Fibroblast of lung (primary cell): Measurements from ENCODE around the gene SUPT4H1. TPM values are rescaled to one million over a fixed set of nuclear protein-coding genes. Genes with fewer than 3 reads are reported as not detected.

Experiments
- DNase-seq, 2 donors: peaks; one replicate each; pipeline versions ENCODE4 v3.0.0 to v3.0.0-alpha.2; 2010; ENCODE audit warnings: low read depth in 2 of 2
- H2AFZ ChIP-seq: 2 replicates; pipeline ENCODE4 v1.5.1; 2012; ENCODE audit warnings: low read length, control low read depth, inconsistent platforms
- H3K27ac ChIP-seq: 2 replicates; pipeline ENCODE4 v1.5.1; 2011; ENCODE audit warnings: low read length, control low read depth; ENCODE audit not compliant: insufficient read depth
- H3K27me3 ChIP-seq: 2 replicates; pipeline ENCODE4 v1.5.1; 2011; ENCODE audit warnings: mild to moderate bottlenecking, low read length; ENCODE audit not compliant: control insufficient read depth, insufficient read depth
- H3K36me3 ChIP-seq: 2 replicates; pipeline ENCODE4 v1.5.1; 2011; ENCODE audit warnings: low read length; ENCODE audit not compliant: control insufficient read depth, insufficient read depth
- H3K4me1 ChIP-seq: 2 replicates; pipeline ENCODE4 v1.5.1; 2011; ENCODE audit warnings: low read length; ENCODE audit not compliant: control insufficient read depth, insufficient read depth; ENCODE audit errors: extremely low read depth
- H3K4me2 ChIP-seq: 2 replicates; pipeline ENCODE4 v1.5.1; 2011; ENCODE audit warnings: low read length, control low read depth; ENCODE audit not compliant: insufficient read depth; ENCODE audit errors: extremely low read depth
- H3K4me3 ChIP-seq, 4 experiments: fragments of 200-600 bp in 1 of 4; sonication (generic) in 1 of 4; replicated peaks in 1 of 4; 2 replicates each; pipeline ENCODE4 v1.5.1; 2011 to 2016; ENCODE audit warnings: low read length in 4 of 4, low read depth in 3 of 4, mild to moderate bottlenecking in 3 of 4, control low read depth in 2 of 4, inconsistent platforms in 1 of 4, mixed read lengths in 1 of 4; ENCODE audit not compliant: insufficient read depth in 1 of 4; ENCODE audit errors: control extremely low read depth in 1 of 4
- H3K79me2 ChIP-seq: 2 replicates; pipeline ENCODE4 v1.5.1; 2012; ENCODE audit warnings: mild to moderate bottlenecking, low read length, inconsistent platforms; ENCODE audit not compliant: control insufficient read depth, insufficient read depth
- H3K9ac ChIP-seq: 2 replicates; pipeline ENCODE4 v1.5.1; 2011; ENCODE audit warnings: mild to moderate bottlenecking, low read length, control low read depth; ENCODE audit not compliant: insufficient read depth
- H3K9me3 ChIP-seq: 2 replicates; pipeline ENCODE4 v1.5.1; 2012; ENCODE audit warnings: low read depth, low read length; ENCODE audit not compliant: control insufficient read depth, insufficient read depth
- H4K20me1 ChIP-seq: 2 replicates; pipeline ENCODE4 v1.5.1; 2011; ENCODE audit warnings: low read length; ENCODE audit not compliant: control insufficient read depth, insufficient read depth; ENCODE audit errors: extremely low read depth
- EZH2 ChIP-seq: IDR thresholded peaks from 2 replicates; pipeline ENCODE4 v1.5.1; 2012; ENCODE audit warnings: low read length, control low read depth, mild to moderate bottlenecking; ENCODE audit errors: missing control alignments
- polyA plus RNA-seq, 2 donors: library from polyadenylated mRNA; depleted of rRNA in 1 of 2; stranded (reverse) in 1 of 2; unstranded in 1 of 2; fragments of >200 nt; gene quantifications; 2 replicates each; pipeline ENCODE4 v1.2.1, GENCODE V29; 2011 to 2012; ENCODE audit warnings: missing spikeins in 1 of 2
- total RNA-seq: library from RNA; depleted of rRNA; stranded (reverse); fragments of >200 nt; gene quantifications from 2 replicates; pipeline ENCODE4 v1.2.1, GENCODE V29; 2014
- TF ChIP-seq, protein P1 (sequence below), 2 donors: IDR thresholded peaks in 1 of 2; conservative IDR thresholded peaks in 1 of 2; 1 replicate in 1 of 2; 2 replicates in 1 of 2; pipeline ENCODE4 v1.5.1; 2011 to 2012; ENCODE audit warnings: low read length in 2 of 2, control low read depth in 1 of 2, inconsistent platforms in 1 of 2, low read depth in 1 of 2, mild to moderate bottlenecking in 1 of 2

The SUPT4H1 gene
- total and polyA plus RNA-seq, 2 donors (not counting 1 experiment from before 2014, with no cell fraction given): 41.9 to 207 TPM

DNA sequence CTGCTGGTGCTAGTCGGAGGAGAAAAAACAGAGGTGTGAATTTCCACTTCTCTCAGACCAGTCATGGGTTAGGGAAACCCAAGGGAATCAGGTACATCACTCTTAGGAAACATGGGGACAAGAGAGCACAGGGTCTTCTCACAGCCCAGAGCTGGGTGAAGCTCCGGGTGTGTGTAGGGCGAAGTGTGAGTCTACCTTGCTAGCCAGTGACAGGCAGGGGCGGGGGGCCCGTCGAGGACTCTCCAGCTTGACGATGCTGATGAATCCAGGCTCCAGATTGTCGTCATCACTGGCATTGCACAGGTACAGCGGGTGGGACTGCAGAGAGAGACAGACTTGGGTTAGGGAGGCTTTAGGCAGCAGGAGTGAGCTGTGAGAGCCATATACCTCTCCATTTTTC, 18.7 kb upstream of the SUPT4H1 start:
- TF ChIP-seq, protein P1, sequence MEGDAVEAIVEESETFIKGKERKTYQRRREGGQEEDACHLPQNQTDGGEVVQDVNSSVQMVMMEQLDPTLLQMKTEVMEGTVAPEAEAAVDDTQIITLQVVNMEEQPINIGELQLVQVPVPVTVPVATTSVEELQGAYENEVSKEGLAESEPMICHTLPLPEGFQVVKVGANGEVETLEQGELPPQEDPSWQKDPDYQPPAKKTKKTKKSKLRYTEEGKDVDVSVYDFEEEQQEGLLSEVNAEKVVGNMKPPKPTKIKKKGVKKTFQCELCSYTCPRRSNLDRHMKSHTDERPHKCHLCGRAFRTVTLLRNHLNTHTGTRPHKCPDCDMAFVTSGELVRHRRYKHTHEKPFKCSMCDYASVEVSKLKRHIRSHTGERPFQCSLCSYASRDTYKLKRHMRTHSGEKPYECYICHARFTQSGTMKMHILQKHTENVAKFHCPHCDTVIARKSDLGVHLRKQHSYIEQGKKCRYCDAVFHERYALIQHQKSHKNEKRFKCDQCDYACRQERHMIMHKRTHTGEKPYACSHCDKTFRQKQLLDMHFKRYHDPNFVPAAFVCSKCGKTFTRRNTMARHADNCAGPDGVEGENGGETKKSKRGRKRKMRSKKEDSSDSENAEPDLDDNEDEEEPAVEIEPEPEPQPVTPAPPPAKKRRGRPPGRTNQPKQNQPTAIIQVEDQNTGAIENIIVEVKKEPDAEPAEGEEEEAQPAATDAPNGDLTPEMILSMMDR (conservative IDR thresholded peaks at IDR 0.05 in 1 of 2, IDR thresholded peaks at IDR 0.05 in 1 of 2; ENCODE audit: low read depth in 1 of 2, low read length in 2 of 2): no peak
- no peak for TF ChIP-seq EZH2
- H3K27me3 ChIP-seq: no peaks in the 10 kb centered on the region
- H3K4me1 ChIP-seq: no peaks in the 10 kb centered on the region
- H3K27ac ChIP-seq: no peak overlapping the region
- H4K20me1 ChIP-seq: no peaks in the 10 kb centered on the region
- no peak overlapping the region for H3K9ac ChIP-seq
- DNase-seq: no peak
- H3K36me3 ChIP-seq: no peaks in the 10 kb centered on the region
- H3K9me3 ChIP-seq: no peaks in the 10 kb centered on the region
- H3K79me2 ChIP-seq: no peaks in the 10 kb centered on the region
- H3K4me3 ChIP-seq: no peak overlapping the region
- H3K4me2 ChIP-seq: no peak overlapping the region
- H2AFZ ChIP-seq: no peak overlapping the region

DNA sequence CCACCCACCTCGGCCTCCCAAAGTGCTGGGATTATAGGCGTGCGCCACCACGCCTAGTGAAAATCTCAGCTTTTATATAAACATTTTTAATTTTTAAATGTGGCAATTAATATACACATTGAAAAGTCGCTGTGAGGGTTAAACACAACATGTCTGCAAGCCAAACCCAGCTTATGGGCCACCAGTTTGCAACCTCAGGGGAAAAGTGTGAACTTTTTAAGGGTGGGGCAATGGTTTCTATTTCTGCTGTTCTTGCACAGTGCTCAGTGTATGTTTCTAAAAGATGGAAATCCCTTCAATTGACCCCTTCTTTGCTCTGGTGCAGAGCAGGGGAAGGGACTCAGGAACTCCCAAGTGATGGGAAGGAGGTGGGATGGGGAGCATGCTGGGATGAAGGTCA, 18.3 kb upstream of the SUPT4H1 start:
- no peak for DNase-seq

DNA sequence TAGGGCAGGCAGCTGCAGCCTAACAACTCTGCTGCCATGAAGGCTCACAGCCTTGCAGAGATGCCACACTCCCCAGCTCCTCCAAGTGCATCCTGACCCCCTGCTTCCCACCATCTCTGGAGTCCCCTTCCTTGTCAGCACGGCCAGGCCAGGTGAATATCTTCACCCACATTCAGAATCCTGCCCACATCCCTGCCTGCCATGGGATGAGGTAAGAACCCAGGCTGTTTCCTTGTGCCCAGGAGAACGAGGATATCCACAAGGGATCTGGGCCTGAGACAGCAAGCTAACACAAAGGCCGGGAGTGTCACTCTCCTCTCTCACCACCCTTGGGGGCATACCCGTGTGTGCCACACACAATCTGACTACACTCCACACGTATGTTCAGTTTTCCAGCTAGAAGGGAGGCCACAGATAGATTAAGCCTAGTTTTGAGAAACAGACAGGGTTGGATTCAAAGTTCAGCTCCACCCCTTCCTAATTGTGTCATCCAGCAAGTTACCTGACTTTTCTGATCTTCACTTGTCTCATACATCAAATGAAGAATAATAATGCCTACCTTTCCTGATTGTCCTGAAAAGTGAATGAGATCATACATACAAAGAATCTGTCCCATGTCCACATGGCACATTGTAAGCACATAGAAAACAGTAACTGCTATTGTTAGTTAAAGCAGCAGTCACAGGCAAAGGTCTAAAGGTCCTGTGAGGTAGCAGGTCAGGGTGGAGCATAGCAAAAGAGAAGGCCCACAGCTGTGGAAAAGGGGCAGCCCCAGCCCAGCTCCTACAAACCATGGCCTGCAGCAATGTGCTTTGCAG, 17.4 kb upstream of the SUPT4H1 start:
- Histone ChIP-seq H3K4me3 (no peak overlapping the region), H3K79me2 (no peaks in the 10 kb centered on the region), H3K27ac (no peak overlapping the region), H3K27me3 (no peaks in the 10 kb centered on the region), H4K20me1 (no peaks in the 10 kb centered on the region), H3K4me1 (no peaks in the 10 kb centered on the region), H3K36me3 (no peaks in the 10 kb centered on the region), H2AFZ (no peak overlapping the region), H3K4me2 (no peak overlapping the region), H3K9ac (no peak overlapping the region), H3K9me3 (no peaks in the 10 kb centered on the region)
- no peak for TF ChIP-seq EZH2
- TF ChIP-seq, protein P1 (conservative IDR thresholded peaks at IDR 0.05 in 1 of 2, IDR thresholded peaks at IDR 0.05 in 1 of 2; ENCODE audit: low read depth in 1 of 2, low read length in 2 of 2): no peak
- no peak for DNase-seq

More for the DNA sequence above, 18.3 kb upstream of the SUPT4H1 start:
- no peak overlapping the region for H3K4me3 ChIP-seq
- H4K20me1 ChIP-seq: no peaks in the 10 kb centered on the region
- no peak overlapping the region for H3K9ac ChIP-seq
- no peaks in the 10 kb centered on the region for H3K36me3 ChIP-seq
- H3K79me2 ChIP-seq: no peaks in the 10 kb centered on the region
- no peaks in the 10 kb centered on the region for H3K4me1 ChIP-seq
- no peak overlapping the region for H2AFZ ChIP-seq
- H3K4me2 ChIP-seq: no peak overlapping the region
- H3K27me3 ChIP-seq: no peaks in the 10 kb centered on the region
- H3K27ac ChIP-seq: no peak overlapping the region
- TF ChIP-seq EZH2: no peak
- TF ChIP-seq, protein P1 (conservative IDR thresholded peaks at IDR 0.05 in 1 of 2, IDR thresholded peaks at IDR 0.05 in 1 of 2; ENCODE audit: low read depth in 1 of 2, low read length in 2 of 2): no peak
- H3K9me3 ChIP-seq: no peaks in the 10 kb centered on the region
